Testis (tissue), 3 donors: ENCODE results near the gene SMYD4. TPM values are rescaled to one million over a fixed set of nuclear protein-coding genes. Genes with fewer than 3 reads are reported as not detected.
A peak's percentile ranks its signal among the peaks of the same experiment; 100 is the strongest.

Source experiments
- DNase-seq: peaks from one replicate; pipeline ENCODE4 v3.0.0-alpha.2; 2019
- H3K27ac ChIP-seq, 2 donors: fragments of 200-600 bp; sonication (generic); one replicate each; pipeline ENCODE4 v1.5.1; 2019
- H3K27me3 ChIP-seq: fragments of 200-600 bp; sonication (generic); one replicate; pipeline ENCODE4 v1.5.1; 2019
- H3K36me3 ChIP-seq: fragments of 200-600 bp; sonication (generic); one replicate; pipeline ENCODE4 v1.5.1; 2017; ENCODE audit warnings: low read depth; ENCODE audit errors: missing control alignments
- H3K4me1 ChIP-seq: fragments of 200-600 bp; sonication (generic); one replicate; pipeline ENCODE4 v1.5.1; 2019
- H3K4me3 ChIP-seq, 2 donors: fragments of 200-600 bp; sonication (generic); one replicate each; pipeline ENCODE4 v1.5.1; 2017 to 2019
- H3K9me3 ChIP-seq: fragments of 200-600 bp; sonication (generic); one replicate; pipeline ENCODE4 v1.5.1; 2017
- POLR2A ChIP-seq: fragments of 450-650 bp; IDR thresholded peaks from one replicate; pipeline ENCODE4 v1.6.1; 2017; ENCODE audit warnings: antibody characterized with exemption, mild to moderate bottlenecking, moderate library complexity
- WGBS, 2 donors: methylation state at CpG; one replicate each; pipeline ENCODE4 v1.1.5; 2018; 5-methylcytosine and 5-hydroxymethylcytosine counted together
- intact Hi-C: fragments of 100-400 bp; cut with DNase I; formaldehyde crosslinking; loops from one replicate; pipeline ENCODE4 v1.15.1; 2023; ENCODE audit warnings: low total_unique reads
- polyA plus RNA-seq: library from polyadenylated mRNA; stranded (reverse); fragments of 350-450 nt; fragmentation: Illumina TruSeq; extraction: RNeasy Lipid Tissue Mini Kit (QIAGEN cat#74804); gene quantifications from one replicate; pipeline ENCODE4 v1.2.3, GENCODE V29; 2014; ENCODE audit warnings: low read depth, low replicate concordance; ENCODE audit not compliant: insufficient read depth
- total RNA-seq, 2 donors: library from RNA; depleted of rRNA; stranded (reverse); fragments of >200 nt; gene quantifications; one replicate each; pipeline ENCODE4 v1.2.3, GENCODE V29; 2016
- TF ChIP-seq, protein P1 (sequence below), 3 experiments: fragments of 450-650 bp in 2 of 3; fragments of 200-600 bp in 1 of 3; sonication (generic) in 1 of 3; IDR thresholded peaks; one replicate each; pipeline ENCODE4 v1.5.1; 2016 to 2019; ENCODE audit warnings: antibody characterized with exemption in 3 of 3, mild to moderate bottlenecking in 2 of 3, moderate library complexity in 1 of 3

SMYD4 gene
- total and polyA plus RNA-seq, 3 donors from 2014 or later = 14.4 to 23.0 (median 21.2) TPM

DNA sequence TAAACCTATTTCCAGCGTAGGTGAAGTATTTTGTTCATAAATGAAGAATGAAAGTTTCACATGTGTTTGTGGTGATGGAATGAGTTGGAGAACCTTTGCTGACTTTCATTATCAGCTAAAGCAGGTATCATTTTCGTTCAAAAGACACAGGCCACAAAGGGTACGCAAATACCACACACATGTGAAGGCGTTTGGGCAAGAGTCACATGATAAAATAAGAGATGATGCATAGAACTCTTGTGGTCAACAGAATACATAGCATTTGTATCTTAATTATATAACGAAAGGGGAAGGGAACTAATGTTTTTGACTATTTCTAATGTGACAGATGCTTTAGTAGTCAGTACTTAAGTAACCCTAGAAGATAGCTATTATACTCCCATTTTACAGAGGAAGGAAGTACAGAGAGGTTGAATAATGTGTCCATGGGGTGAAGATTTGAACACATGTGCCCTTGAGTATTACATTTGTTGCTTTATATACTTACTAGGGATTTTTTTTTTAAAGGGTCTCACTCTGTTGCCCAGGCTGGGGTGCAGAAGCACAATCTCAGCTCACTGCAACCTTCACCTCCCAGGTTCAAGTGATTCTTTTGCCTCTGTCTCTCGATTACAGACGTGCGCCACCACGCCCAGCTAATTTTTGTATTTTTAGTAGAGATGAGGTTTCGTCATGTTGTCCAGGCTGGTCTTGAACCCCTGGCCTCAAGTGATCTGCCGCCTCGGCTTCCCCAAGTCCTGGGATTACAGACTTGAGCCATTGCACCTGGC lies 4.9 kb upstream of the SMYD4 start:
- intact Hi-C loops = no loop called here
- Histone ChIP-seq H3K27ac (no peak overlapping the region), H3K4me1 (no peaks in the 10 kb centered on the region), H3K27me3 (no peaks in the 10 kb centered on the region), H3K9me3 (no peaks in the 10 kb centered on the region), H3K36me3 (no peaks in the 10 kb centered on the region), H3K4me3 (no peak overlapping the region)
- TF ChIP-seq POLR2A = no peak
- TF ChIP-seq, protein P1, sequence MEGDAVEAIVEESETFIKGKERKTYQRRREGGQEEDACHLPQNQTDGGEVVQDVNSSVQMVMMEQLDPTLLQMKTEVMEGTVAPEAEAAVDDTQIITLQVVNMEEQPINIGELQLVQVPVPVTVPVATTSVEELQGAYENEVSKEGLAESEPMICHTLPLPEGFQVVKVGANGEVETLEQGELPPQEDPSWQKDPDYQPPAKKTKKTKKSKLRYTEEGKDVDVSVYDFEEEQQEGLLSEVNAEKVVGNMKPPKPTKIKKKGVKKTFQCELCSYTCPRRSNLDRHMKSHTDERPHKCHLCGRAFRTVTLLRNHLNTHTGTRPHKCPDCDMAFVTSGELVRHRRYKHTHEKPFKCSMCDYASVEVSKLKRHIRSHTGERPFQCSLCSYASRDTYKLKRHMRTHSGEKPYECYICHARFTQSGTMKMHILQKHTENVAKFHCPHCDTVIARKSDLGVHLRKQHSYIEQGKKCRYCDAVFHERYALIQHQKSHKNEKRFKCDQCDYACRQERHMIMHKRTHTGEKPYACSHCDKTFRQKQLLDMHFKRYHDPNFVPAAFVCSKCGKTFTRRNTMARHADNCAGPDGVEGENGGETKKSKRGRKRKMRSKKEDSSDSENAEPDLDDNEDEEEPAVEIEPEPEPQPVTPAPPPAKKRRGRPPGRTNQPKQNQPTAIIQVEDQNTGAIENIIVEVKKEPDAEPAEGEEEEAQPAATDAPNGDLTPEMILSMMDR (IDR thresholded peaks at IDR 0.05) = no peak
- DNase-seq = no peak
- WGBS, 2 donors = 87 to 89% methylated on average over 12 of the region's 12 CpGs

DNA sequence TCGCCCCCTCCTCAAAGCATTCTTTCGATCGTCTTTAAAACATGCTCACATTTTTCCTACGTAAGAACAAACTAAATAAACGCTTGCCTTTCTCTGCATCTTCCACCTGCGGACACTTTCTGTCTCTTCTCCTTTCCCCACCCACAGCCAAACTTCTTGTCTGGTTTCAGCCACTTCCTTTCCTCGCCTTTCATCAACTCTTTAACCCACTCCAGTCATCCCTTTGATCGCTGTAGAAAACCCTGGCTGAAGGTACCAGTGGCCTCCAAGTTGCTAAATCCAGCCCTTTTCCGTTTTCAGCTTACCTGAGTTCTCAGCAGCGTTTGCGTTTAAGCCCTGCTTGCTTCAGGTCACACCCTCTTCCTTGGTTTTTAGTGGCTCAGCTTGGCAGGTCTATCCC lies 586 bp upstream of the SMYD4 start:
- H3K27me3 ChIP-seq = no peaks in the 10 kb centered on the region
- peak overlapping the region; percentile 86 to 89 for H3K4me3 ChIP-seq
- peak overlapping the region; percentile 82 to 88 for H3K27ac ChIP-seq
- TF ChIP-seq POLR2A = no peak
- no peaks in the 10 kb centered on the region for H3K9me3 ChIP-seq
- H3K36me3 ChIP-seq = no peaks in the 10 kb centered on the region
- no peak for DNase-seq
- intact Hi-C loops = no loop called here
- 0 to 1% methylated on average over 11 of the region's 11 CpGs for WGBS, 2 donors
- no peaks in the 10 kb centered on the region for H3K4me1 ChIP-seq

DNA sequence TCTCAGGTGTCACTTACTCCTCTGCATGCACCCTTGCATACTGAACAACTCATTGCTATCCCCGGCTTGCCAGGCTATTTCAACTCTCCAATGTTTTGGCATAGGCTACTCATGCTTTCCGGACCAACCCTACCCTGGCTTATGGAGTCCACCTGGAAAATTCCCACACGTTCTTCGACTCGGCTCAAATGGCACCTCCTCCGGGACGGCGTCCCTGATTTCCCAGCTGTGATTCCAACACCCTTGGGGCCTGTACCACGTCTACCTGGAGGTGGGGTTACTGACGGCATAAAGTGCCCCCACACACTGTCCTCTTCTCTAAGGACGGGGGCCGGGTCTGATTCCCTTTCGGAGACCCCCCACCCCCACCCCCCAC lies 498 bp downstream of the SMYD4 start:
- 1% methylated on average over 12 to 13 of the region's 13 CpGs for WGBS, 2 donors
- H3K36me3 ChIP-seq = no peaks in the 10 kb centered on the region
- no peaks in the 10 kb centered on the region for H3K9me3 ChIP-seq
- peak overlapping the region; percentile 35 to 88 for H3K27ac ChIP-seq
- intact Hi-C loops = no loop called here
- DNase-seq = peak; percentile 35
- H3K4me1 ChIP-seq = no peaks in the 10 kb centered on the region
- TF ChIP-seq POLR2A = no peak
- TF ChIP-seq, protein P1 (IDR thresholded peaks at IDR 0.05) = no peak
- H3K27me3 ChIP-seq = no peaks in the 10 kb centered on the region
- H3K4me3 ChIP-seq = peak overlapping the region; percentile 86 to 89

DNA sequence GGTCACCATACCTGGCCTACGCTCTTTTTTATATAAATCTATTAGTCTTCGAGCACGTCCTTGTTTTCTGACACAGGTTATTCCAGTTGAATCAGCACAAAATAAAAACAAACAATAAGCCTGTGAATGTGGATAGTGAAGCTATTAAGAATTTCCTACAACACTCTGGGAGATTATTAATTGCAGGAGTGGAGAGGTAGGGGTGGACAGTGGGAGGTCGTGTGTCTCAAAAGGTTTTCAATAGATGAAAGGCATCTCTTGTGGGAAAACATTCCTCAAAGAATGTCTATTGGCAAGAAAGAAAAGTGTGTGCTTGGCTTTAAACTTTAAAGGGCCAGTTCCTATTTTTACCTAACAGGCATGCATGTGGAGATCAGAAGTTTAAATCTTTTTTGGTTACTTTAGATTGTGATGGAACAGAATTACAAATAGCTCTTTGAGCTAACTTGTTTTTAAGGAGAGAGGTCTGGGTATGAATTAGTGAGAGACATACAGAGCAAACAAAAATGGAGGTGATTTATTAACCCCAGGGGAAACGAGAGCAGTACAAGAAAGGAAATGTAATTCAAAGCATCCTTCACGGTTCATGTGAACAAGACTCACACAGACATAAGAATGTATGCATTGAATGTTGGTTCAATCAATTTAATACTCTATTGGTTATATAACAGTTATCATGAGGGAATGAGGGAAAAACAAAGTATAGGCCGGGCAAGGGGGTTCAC lies 9.0 kb downstream of the SMYD4 start:
- Histone ChIP-seq H3K27ac (no peak overlapping the region), H3K9me3 (no peaks in the 10 kb centered on the region), H3K27me3 (no peaks in the 10 kb centered on the region), H3K4me1 (no peaks in the 10 kb centered on the region), H3K36me3 (no peaks in the 10 kb centered on the region), H3K4me3 (no peak overlapping the region)
- WGBS, 2 donors = 74 to 78% methylated on average over 7 of the region's 7 CpGs
- TF ChIP-seq, protein P1 (IDR thresholded peaks at IDR 0.05) = no peak
- TF ChIP-seq POLR2A = no peak
- no peak for DNase-seq
- intact Hi-C loops = no loop called here

DNA sequence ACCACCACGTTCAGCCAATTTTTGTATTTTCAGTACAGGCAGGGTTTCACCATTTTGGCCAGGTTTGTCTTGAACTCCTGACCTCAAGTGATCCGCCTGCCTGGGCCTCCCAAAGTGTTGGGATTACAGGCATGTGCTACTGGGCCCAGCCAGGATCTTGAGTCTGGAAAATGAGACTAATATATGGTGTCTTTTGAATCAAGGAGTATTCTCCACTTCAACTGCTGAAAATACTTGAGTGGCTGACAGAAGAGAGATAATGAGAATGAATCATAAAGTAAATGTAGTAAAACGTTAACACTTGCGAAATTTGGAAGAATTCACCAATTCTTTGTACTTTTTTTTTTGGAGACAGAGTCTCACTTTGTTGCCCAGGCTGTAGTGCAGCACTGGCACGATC lies 16.6 kb downstream of the SMYD4 start:
- H3K27me3 ChIP-seq = no peaks in the 10 kb centered on the region
- H3K27ac ChIP-seq = no peak overlapping the region
- WGBS, 2 donors = 91 to 92% methylated on average over 5 of the region's 5 CpGs
- intact Hi-C loops = no loop called here
- H3K4me1 ChIP-seq = no peaks in the 10 kb centered on the region
- TF ChIP-seq POLR2A = no peak
- TF ChIP-seq, protein P1 (IDR thresholded peaks at IDR 0.05) = no peak
- no peak overlapping the region for H3K4me3 ChIP-seq
- H3K9me3 ChIP-seq = no peaks in the 10 kb centered on the region
- H3K36me3 ChIP-seq = no peaks in the 10 kb centered on the region
- no peak for DNase-seq
